IMR-90 (cell line): ENCODE data around the gene PPIL6. TPM values are rescaled to one million over a fixed set of nuclear protein-coding genes. Genes with fewer than 3 reads are reported as not detected.
A peak's percentile ranks its signal among the peaks of the same experiment; 100 is the strongest.

Experiments
- ATAC-seq: fragments of 200-7000 bp; cut with Tn5 transposase; 2 replicates; pipeline ENCODE4 v1.9.1; 2020; ENCODE audit warnings: low read depth, mild to moderate bottlenecking, moderate library complexity
- BruUV-seq: library from RNA; stranded (reverse); fragments of 400-500 nt; replicated peaks from 2 replicates; lab custom pipeline; 2021; lab: Mats Ljungman, UMichigan
- CTCF ChIA-PET: fragments of 300-600 bp; formaldehyde crosslinking; extraction: SDS; loops from one replicate; lab custom pipeline; 2021; ENCODE audit warnings: antibody characterized with exemption; lab: Yijun Ruan, JAX
- POLR2A ChIA-PET: fragments of 300-600 bp; sonication (Branson Sonifier 250); formaldehyde crosslinking; loops from one replicate; lab custom pipeline; 2022; ENCODE audit warnings: antibody characterized with exemption; ENCODE audit not compliant: unreplicated experiment; lab: Charles Lee
- DNase-seq: peaks from one replicate; pipeline ENCODE4 v3.0.0; 2013
- H2AFZ ChIP-seq: replicated peaks from 2 replicates; pipeline ENCODE3; 2013; ENCODE audit warnings: low read length, mild to moderate bottlenecking; ENCODE audit not compliant: poor library complexity
- H2AK5ac ChIP-seq: 2 replicates; pipeline ENCODE4 v1.6.1; 2013; ENCODE audit warnings: low read depth, low read length, inconsistent platforms
- H2AK9ac ChIP-seq: replicated peaks from 2 replicates; pipeline ENCODE3; 2013; ENCODE audit warnings: mild to moderate bottlenecking, low read depth, low read length, moderate library complexity; ENCODE audit not compliant: poor library complexity
- H2BK120ac ChIP-seq: 2 replicates; pipeline ENCODE4 v1.6.1; 2013; ENCODE audit warnings: low read depth, low read length, inconsistent platforms
- H2BK15ac ChIP-seq: 3 replicates; pipeline ENCODE4 v1.6.1; 2013; ENCODE audit warnings: low read depth, low read length, inconsistent platforms
- H2BK20ac ChIP-seq: 2 replicates; pipeline ENCODE4 v1.6.1; 2013; ENCODE audit warnings: low read depth, mild to moderate bottlenecking, inconsistent platforms, low read length, moderate library complexity
- H2BK5ac ChIP-seq: 2 replicates; pipeline ENCODE4 v1.6.1; 2013; ENCODE audit warnings: mild to moderate bottlenecking, low read depth, low read length, inconsistent platforms; ENCODE audit not compliant: poor library complexity, severe bottlenecking
- H3K14ac ChIP-seq: replicated peaks from 2 replicates; pipeline ENCODE4 v1.6.1; 2013; ENCODE audit warnings: low read depth, low read length, inconsistent platforms
- H3K18ac ChIP-seq: 2 replicates; pipeline ENCODE4 v1.6.1; 2013; ENCODE audit warnings: low read depth, low read length, control low read depth
- H3K23ac ChIP-seq: 2 replicates; pipeline ENCODE4 v1.6.1; 2013; ENCODE audit warnings: low read depth, low read length, inconsistent platforms
- H3K27ac ChIP-seq: 2 replicates; pipeline ENCODE4 v1.5.1; 2013; ENCODE audit warnings: mild to moderate bottlenecking, control low read depth, low read length; ENCODE audit not compliant: insufficient read depth
- H3K27me3 ChIP-seq: 2 replicates; pipeline ENCODE4 v1.6.1; 2013; ENCODE audit warnings: low read length; ENCODE audit not compliant: control insufficient read depth, insufficient read depth
- H3K36me3 ChIP-seq: 2 replicates; pipeline ENCODE4 v1.6.1; 2013; ENCODE audit warnings: low read length, mixed read lengths; ENCODE audit not compliant: control insufficient read depth, insufficient read depth
- H3K4ac ChIP-seq: 2 replicates; pipeline ENCODE4 v1.6.1; 2013; ENCODE audit warnings: low read depth, low read length, inconsistent platforms
- H3K4me1 ChIP-seq: 2 replicates; pipeline ENCODE4 v1.6.1; 2013; ENCODE audit warnings: low read length, mixed read lengths; ENCODE audit not compliant: control insufficient read depth, insufficient read depth
- H3K4me2 ChIP-seq: 2 replicates; pipeline ENCODE4 v1.6.1; 2013; ENCODE audit warnings: low read depth, mild to moderate bottlenecking, control low read depth, low read length, moderate library complexity
- H3K4me3 ChIP-seq: 2 replicates; pipeline ENCODE4 v1.5.1; 2013; ENCODE audit warnings: low read depth, mild to moderate bottlenecking, control low read depth, low read length, moderate library complexity; ENCODE audit not compliant: insufficient read depth
- H3K56ac ChIP-seq: 2 replicates; pipeline ENCODE4 v1.6.1; 2013; ENCODE audit warnings: low read length, inconsistent platforms; ENCODE audit not compliant: insufficient read depth; ENCODE audit errors: extremely low read depth
- H3K79me1 ChIP-seq, 2 experiments: 2 replicates each; pipeline ENCODE4 v1.6.1; 2013; ENCODE audit warnings: low read length in 2 of 2, inconsistent platforms in 1 of 2, low read depth in 1 of 2
- H3K9ac ChIP-seq: 2 replicates; pipeline ENCODE4 v1.6.1; 2013; ENCODE audit warnings: low read depth, low read length, control low read depth
- H3K9me1 ChIP-seq: 2 replicates; pipeline ENCODE4 v1.6.1; 2013; ENCODE audit warnings: low read length, inconsistent platforms; ENCODE audit not compliant: insufficient read depth
- H3K9me3 ChIP-seq: 2 replicates; pipeline ENCODE4 v1.6.1; 2013; ENCODE audit warnings: low read length; ENCODE audit not compliant: control insufficient read depth, insufficient read depth
- H4K20me1 ChIP-seq: 2 replicates; pipeline ENCODE4 v1.6.1; 2013; ENCODE audit warnings: low read length, inconsistent platforms; ENCODE audit not compliant: insufficient read depth
- H4K5ac ChIP-seq: 2 replicates; pipeline ENCODE4 v1.6.1; 2013; ENCODE audit warnings: mild to moderate bottlenecking, low read depth, low read length, control low read depth
- H4K8ac ChIP-seq, 2 experiments: 2 replicates each; pipeline ENCODE4 v1.6.1; 2013; ENCODE audit warnings: low read depth in 2 of 2, low read length in 2 of 2, control low read depth in 1 of 2, inconsistent platforms in 1 of 2
- H4K91ac ChIP-seq: 2 replicates; pipeline ENCODE4 v1.6.1; 2013; ENCODE audit warnings: low read depth, low read length, inconsistent platforms; ENCODE audit not compliant: insufficient read depth
- CHD1 ChIP-seq: IDR thresholded peaks from 2 replicates; pipeline ENCODE4 v1.6.1; 2012; ENCODE audit warnings: low read depth, low read length, improper control_type of control experiment
- CTCF ChIP-seq: conservative IDR thresholded peaks from 2 replicates; pipeline ENCODE4 v1.5.1; 2012; ENCODE audit warnings: mild to moderate bottlenecking, low read depth, low read length, improper control_type of control experiment
- WGBS, 2 experiments: methylation state at CpG; one replicate each; pipeline versions ENCODE4 v1.1.5 to v1.1.7; 2013; ENCODE audit warnings: missing lambda C conversion rate in 2 of 2; ENCODE audit not compliant: insufficient read length in 1 of 2; ENCODE audit errors: extremely low coverage in 2 of 2; 5-methylcytosine and 5-hydroxymethylcytosine counted together
- dilution Hi-C: fragments of 300-500 bp; cut with HindIII; formaldehyde crosslinking; loops from one replicate; pipeline ENCODE4 v1.14.3; 2018; ENCODE audit warnings: low sequenced_read_pairs; ENCODE audit not compliant: unreplicated experiment
- in situ Hi-C: fragments of 300-500 bp; cut with MboI; formaldehyde crosslinking; loops from 3 replicates; pipeline ENCODE4 v1.14.3; 2019; ENCODE audit warnings: low sequenced_read_pairs, inconsistent platforms, mixed read lengths
- intact Hi-C: fragments of 100-400 bp; cut with micrococcal nuclease; formaldehyde crosslinking; loops from 2 replicates; pipeline ENCODE4 v1.10.0; 2022
- polyA plus RNA-seq, 3 experiments: library from polyadenylated mRNA; depleted of rRNA; stranded (reverse); fragments of >200 nt; gene quantifications; 2 replicates each; pipeline ENCODE4 v1.2.3, GENCODE V29; 2012; ENCODE audit warnings: low replicate concordance in 1 of 3
- total RNA-seq: library from RNA; depleted of rRNA; stranded (reverse); fragments of >200 nt; gene quantifications from 2 replicates; pipeline ENCODE4 v1.2.3, GENCODE V29; 2012

The PPIL6 gene
- total and polyA plus RNA-seq, 2 of the 4 experiments (the other 2 are of a cell fraction), result 0.15 to 0.18 TPM

GRCh38 chr6:109456710-109457561 lies 16.5 kb upstream of the PPIL6 start:
- H3K9me3 ChIP-seq, result no peaks in the 10 kb centered on the region
- H3K4ac ChIP-seq, result peak overlapping the region; percentile 82
- intact Hi-C loops (no loop called here), in situ Hi-C loops (no loop called here), dilution Hi-C loops (no loop called here)
- BruUV-seq, result no TSS peak
- peak overlapping the region; percentile 86 for H3K4me2 ChIP-seq
- H3K9ac ChIP-seq, result peak overlapping the region; percentile 47; the same call in 1 of the 2 replicates
- H3K27me3 ChIP-seq, result no peaks in the 10 kb centered on the region
- H3K18ac ChIP-seq, result no peak overlapping the region
- DNase-seq (peak; percentile 31), ATAC-seq (no peak)
- H3K27ac ChIP-seq, result no peak overlapping the region
- no peak overlapping the region for H2BK5ac ChIP-seq
- peak overlapping the region; percentile 91 to 97; a peak in 2 of 4 replicates for H4K8ac ChIP-seq
- no peak overlapping the region for H3K56ac ChIP-seq
- peaks cover 11% of the 10 kb centered on the region for H3K4me1 ChIP-seq
- peak overlapping the region; percentile 98; the same call in 1 of the 2 replicates for H3K4me3 ChIP-seq
- H3K79me1 ChIP-seq, result peaks cover 26 to 57% of the 10 kb centered on the region in 2 experiments
- H2AFZ ChIP-seq, result peak overlapping the region; percentile 59
- peak overlapping the region; percentile 17; the same call in 1 of the 2 replicates for H3K14ac ChIP-seq
- H3K36me3 ChIP-seq, result peaks cover 17% of the 10 kb centered on the region; the same call in 1 of the 2 replicates
- peak overlapping the region; percentile 20 for H2AK5ac ChIP-seq
- H3K23ac ChIP-seq, result peak overlapping the region; percentile 70
- no peaks in the 10 kb centered on the region for H4K20me1 ChIP-seq
- H2BK20ac ChIP-seq, result no peak overlapping the region
- H3K9me1 ChIP-seq, result peaks cover 12% of the 10 kb centered on the region
- no peak overlapping the region for H2BK15ac ChIP-seq
- no peak overlapping the region for H2BK120ac ChIP-seq
- peak overlapping the region; percentile 75; the same call in 1 of the 2 replicates for H4K91ac ChIP-seq
- H4K5ac ChIP-seq, result no peak overlapping the region
- TF ChIP-seq CHD1 (no peak), CTCF (no peak)
- POLR2A ChIA-PET, result interaction anchor here (0.5 kb wide), 1 partner anchor 439 kb away, joined by 3 read pairs; no protein-coding TSS in a partner anchor
- 68% methylated on average over 2 of the region's 16 CpGs; no CpG with 5 or more reads in 1 of the 2 experiments for whole genome bisulfite sequencing, 2 experiments
- H2AK9ac ChIP-seq, result peak overlapping the region; percentile 98
- CTCF ChIA-PET, result interaction anchor here (0.6 to 1.0 kb wide), 3 partner anchors 11 to 15 kb away, joined by 3 to 4 read pairs (median 3); no protein-coding TSS in a partner anchor
